Caco-2 (cell line): ENCODE measurements around the gene SBF1. TPM values are rescaled to one million over a fixed set of nuclear protein-coding genes. Genes with fewer than 3 reads are reported as not detected.

Source experiments
- BruUV-seq: library from RNA; stranded (reverse); fragments of 400-500 nt; replicated peaks from 2 replicates; lab custom pipeline; 2021; lab: Mats Ljungman, UMichigan
- CTCF ChIA-PET: fragments of 300-600 bp; sonication (Branson Sonifier 250); formaldehyde crosslinking; loops from one replicate; lab custom pipeline; 2022; ENCODE audit warnings: antibody characterized with exemption; lab: Charles Lee
- POLR2A ChIA-PET: fragments of 300-600 bp; sonication (Branson Sonifier 250); formaldehyde crosslinking; loops from one replicate; lab custom pipeline; 2022; ENCODE audit warnings: antibody characterized with exemption; lab: Charles Lee
- DNase-seq, 2 experiments: peaks; one replicate each; pipeline versions ENCODE4 v3.0.0 to v3.0.0-alpha.2; 2020 to 2022
- H3K27me3 ChIP-seq: replicated peaks from 2 replicates; pipeline ENCODE4 v1.6.0; 2011; ENCODE audit warnings: low read length; ENCODE audit not compliant: control insufficient read depth, insufficient read depth
- H3K36me3 ChIP-seq: 2 replicates; pipeline ENCODE4 v1.5.1; 2011; ENCODE audit warnings: low read length; ENCODE audit not compliant: control insufficient read depth, insufficient read depth
- H3K4me1 ChIP-seq: fragments of 250-450 bp; sonication (Bioruptor Pico); 2 replicates; pipeline ENCODE4 v1.5.1; 2020; ENCODE audit warnings: mild to moderate bottlenecking
- H3K4me3 ChIP-seq: 2 replicates; pipeline ENCODE4 v1.5.1; 2011; ENCODE audit warnings: low read depth, mild to moderate bottlenecking, control low read depth, low read length
- H3K9me3 ChIP-seq: fragments of 250-450 bp; sonication (Bioruptor Pico); 2 replicates; pipeline ENCODE4 v1.5.1; 2020; ENCODE audit warnings: mild to moderate bottlenecking, moderate library complexity
- H3K27ac Mint-ChIP-seq: one replicate; pipeline ENCODE4 v1.8.0; 2022; ENCODE audit warnings: mixed read lengths; ENCODE audit not compliant: unreplicated experiment
- H3K27me3 Mint-ChIP-seq: one replicate; pipeline ENCODE4 v1.8.0; 2022; ENCODE audit warnings: mixed read lengths; ENCODE audit not compliant: insufficient read depth, unreplicated experiment
- H3K36me3 Mint-ChIP-seq: one replicate; pipeline ENCODE4 v1.8.0; 2022; ENCODE audit warnings: mild to moderate bottlenecking, mixed read lengths; ENCODE audit not compliant: insufficient read depth, unreplicated experiment
- H3K4me1 Mint-ChIP-seq: one replicate; pipeline ENCODE4 v1.8.0; 2022; ENCODE audit warnings: low read depth, mixed read lengths; ENCODE audit not compliant: unreplicated experiment
- H3K4me3 Mint-ChIP-seq: one replicate; pipeline ENCODE4 v1.8.0; 2022; ENCODE audit warnings: mild to moderate bottlenecking, moderate library complexity, mixed read lengths; ENCODE audit not compliant: unreplicated experiment
- H3K9me3 Mint-ChIP-seq: one replicate; pipeline ENCODE4 v1.8.0; 2022; ENCODE audit warnings: mixed read lengths; ENCODE audit not compliant: unreplicated experiment
- intact Hi-C: fragments of 100-400 bp; cut with micrococcal nuclease; formaldehyde crosslinking; loops from one replicate; pipeline ENCODE4 v1.10.0; 2022; ENCODE audit not compliant: unreplicated experiment
- total RNA-seq: library from RNA; stranded (reverse); gene quantifications from 2 replicates; pipeline ENCODE4 v1.2.3, GENCODE V29; 2022
- TF ChIP-seq, protein P1 (sequence below), 2 experiments: fragments of 200-600 bp in 1 of 2; IDR thresholded peaks; 1 replicate in 1 of 2; 2 replicates in 1 of 2; pipeline versions ENCODE4 v1.5.1 to v1.8.0; 2011 to 2022; ENCODE audit warnings: antibody characterized with exemption in 1 of 2, control low read depth in 1 of 2, inconsistent platforms in 1 of 2, low read depth in 1 of 2, low read length in 1 of 2, mild to moderate bottlenecking in 1 of 2, moderate library complexity in 1 of 2; ENCODE audit not compliant: insufficient read depth in 1 of 2, severe bottlenecking in 1 of 2, unreplicated experiment in 1 of 2

SBF1 gene
- total RNA-seq, 1 experiment from 2014 or later: 82.8 TPM

DNA sequence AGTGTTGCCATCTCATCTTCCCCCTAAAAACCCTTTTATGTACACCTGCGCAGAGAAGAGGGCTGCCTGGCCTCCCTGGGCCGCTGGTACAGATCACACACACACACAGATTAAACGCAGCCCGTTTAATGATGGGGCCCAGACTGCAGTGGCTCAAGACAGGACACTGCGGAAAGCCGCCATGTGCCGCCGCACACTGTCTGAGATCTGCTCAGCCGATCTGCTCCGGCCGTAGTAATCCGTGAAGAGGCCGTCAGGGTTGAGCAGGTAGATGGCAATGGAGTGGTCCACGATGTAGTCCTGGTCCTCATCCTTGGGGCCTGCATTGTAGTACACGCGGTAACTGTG, 48.6 kb upstream of the SBF1 start:
- POLR2A ChIA-PET: no interaction called here
- Histone ChIP-seq H3K36me3 (no peaks in the 10 kb centered on the region), H3K4me3 (no peak overlapping the region), H3K4me1 (peaks cover 17% of the 10 kb centered on the region), H3K9me3 (no peaks in the 10 kb centered on the region), H3K27me3 (no peaks in the 10 kb centered on the region)
- H3K4me3 Mint-ChIP-seq: peak overlapping the region; percentile 89
- H3K4me1 Mint-ChIP-seq: peaks cover 14% of the 10 kb centered on the region
- CTCF ChIA-PET: interaction anchor here (3.2 kb wide), 1 partner anchor 40 kb away, joined by 43 read pairs; the partner anchor contains the start of gene SYCE3
- H3K9me3 Mint-ChIP-seq: no peaks in the 10 kb centered on the region
- intact Hi-C loops: no loop called here
- no peaks in the 10 kb centered on the region for H3K27me3 Mint-ChIP-seq
- DNase-seq: no peak
- TF ChIP-seq, protein P1, sequence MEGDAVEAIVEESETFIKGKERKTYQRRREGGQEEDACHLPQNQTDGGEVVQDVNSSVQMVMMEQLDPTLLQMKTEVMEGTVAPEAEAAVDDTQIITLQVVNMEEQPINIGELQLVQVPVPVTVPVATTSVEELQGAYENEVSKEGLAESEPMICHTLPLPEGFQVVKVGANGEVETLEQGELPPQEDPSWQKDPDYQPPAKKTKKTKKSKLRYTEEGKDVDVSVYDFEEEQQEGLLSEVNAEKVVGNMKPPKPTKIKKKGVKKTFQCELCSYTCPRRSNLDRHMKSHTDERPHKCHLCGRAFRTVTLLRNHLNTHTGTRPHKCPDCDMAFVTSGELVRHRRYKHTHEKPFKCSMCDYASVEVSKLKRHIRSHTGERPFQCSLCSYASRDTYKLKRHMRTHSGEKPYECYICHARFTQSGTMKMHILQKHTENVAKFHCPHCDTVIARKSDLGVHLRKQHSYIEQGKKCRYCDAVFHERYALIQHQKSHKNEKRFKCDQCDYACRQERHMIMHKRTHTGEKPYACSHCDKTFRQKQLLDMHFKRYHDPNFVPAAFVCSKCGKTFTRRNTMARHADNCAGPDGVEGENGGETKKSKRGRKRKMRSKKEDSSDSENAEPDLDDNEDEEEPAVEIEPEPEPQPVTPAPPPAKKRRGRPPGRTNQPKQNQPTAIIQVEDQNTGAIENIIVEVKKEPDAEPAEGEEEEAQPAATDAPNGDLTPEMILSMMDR (IDR thresholded peaks at IDR 0.05; ENCODE audit: insufficient read depth in 1 of 2, low read depth in 1 of 2, low read length in 1 of 2, severe bottlenecking in 1 of 2, unreplicated experiment in 1 of 2): no peak
- BruUV-seq: no TSS peak
- no peak overlapping the region for H3K27ac Mint-ChIP-seq
- H3K36me3 Mint-ChIP-seq: peaks cover 53% of the 10 kb centered on the region

DNA sequence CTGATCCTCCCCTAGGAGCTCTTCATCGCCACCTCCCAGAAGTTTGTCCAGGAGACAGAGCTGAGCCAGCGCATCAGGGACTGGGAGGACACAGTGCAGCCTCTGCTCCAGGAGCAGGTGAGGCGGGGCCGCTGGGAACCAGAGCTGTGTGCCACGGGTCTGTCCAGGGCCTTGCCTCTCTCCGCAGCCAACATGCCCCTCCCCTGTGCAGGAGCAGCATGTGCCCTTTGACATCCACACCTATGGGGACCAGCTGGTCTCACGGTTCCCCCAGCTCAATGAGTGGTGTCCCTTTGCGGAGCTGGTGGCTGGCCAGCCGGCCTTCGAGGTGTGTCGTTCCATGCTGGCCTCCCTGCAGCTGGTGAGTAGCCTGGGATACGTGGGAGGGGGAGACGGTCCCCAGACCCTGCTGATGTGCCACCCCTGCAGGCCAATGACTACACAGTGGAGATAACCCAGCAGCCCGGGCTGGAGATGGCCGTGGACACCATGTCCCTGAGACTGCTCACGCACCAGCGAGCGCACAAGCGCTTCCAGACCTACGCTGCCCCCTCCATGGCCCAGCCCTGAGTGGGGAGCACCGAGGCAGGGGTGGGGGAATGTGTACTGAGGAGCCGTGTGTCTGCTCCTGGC, 48.1 kb upstream of the SBF1 start:
- intact Hi-C loops: no loop called here
- peaks cover 14% of the 10 kb centered on the region for H3K4me1 Mint-ChIP-seq
- H3K4me3 Mint-ChIP-seq: peak overlapping the region; percentile 89
- BruUV-seq: TSS peak; percentile 16
- ChIA-PET POLR2A (no interaction called here), CTCF (no interaction called here)
- peaks cover 53% of the 10 kb centered on the region for H3K36me3 Mint-ChIP-seq
- Histone ChIP-seq H3K9me3 (no peaks in the 10 kb centered on the region), H3K36me3 (no peaks in the 10 kb centered on the region), H3K27me3 (no peaks in the 10 kb centered on the region), H3K4me1 (peaks cover 17% of the 10 kb centered on the region), H3K4me3 (no peak overlapping the region)
- H3K27ac Mint-ChIP-seq: no peak overlapping the region
- DNase-seq: peak in 1 of 2 experiments; percentile 38
- H3K9me3 Mint-ChIP-seq: no peaks in the 10 kb centered on the region
- TF ChIP-seq, protein P1 (IDR thresholded peaks at IDR 0.05; ENCODE audit: insufficient read depth in 1 of 2, low read depth in 1 of 2, low read length in 1 of 2, severe bottlenecking in 1 of 2, unreplicated experiment in 1 of 2): no peak
- no peaks in the 10 kb centered on the region for H3K27me3 Mint-ChIP-seq

DNA sequence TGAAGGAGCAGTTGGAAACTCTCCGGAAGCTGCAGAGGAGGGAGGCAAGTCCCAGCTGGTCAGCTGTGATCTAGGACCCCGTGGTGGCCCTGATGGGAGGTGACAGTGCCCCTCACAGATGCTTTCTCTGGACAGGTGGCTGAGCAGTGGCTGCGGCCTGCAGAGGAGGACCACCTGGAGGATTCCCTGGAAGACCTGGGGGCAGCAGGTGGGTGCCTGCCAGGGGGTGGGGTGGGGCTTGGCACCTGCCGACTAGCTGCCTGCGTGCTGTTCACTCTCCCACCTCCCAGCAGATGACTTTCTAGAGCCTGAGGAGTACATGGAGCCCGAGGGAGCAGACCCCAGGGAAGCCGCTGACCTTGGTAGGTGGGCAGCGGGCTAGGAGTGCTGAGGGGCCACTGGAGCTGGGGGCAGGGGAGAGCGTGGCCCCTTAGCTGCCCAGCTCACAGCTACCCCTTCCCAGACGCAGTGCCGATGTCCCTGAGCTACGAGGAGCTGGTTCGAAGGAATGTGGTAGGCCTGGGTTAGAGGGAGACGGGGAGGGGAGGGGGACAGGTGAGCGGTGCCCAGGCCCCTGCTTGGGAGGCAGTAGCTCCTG, 47.5 kb upstream of the SBF1 start:
- Histone ChIP-seq H3K4me1 (peaks cover 17% of the 10 kb centered on the region), H3K4me3 (no peak overlapping the region), H3K9me3 (no peaks in the 10 kb centered on the region), H3K27me3 (no peaks in the 10 kb centered on the region), H3K36me3 (no peaks in the 10 kb centered on the region)
- no peak overlapping the region for H3K4me3 Mint-ChIP-seq
- POLR2A ChIA-PET: no interaction called here
- no peaks in the 10 kb centered on the region for H3K9me3 Mint-ChIP-seq
- intact Hi-C loops: no loop called here
- TF ChIP-seq, protein P1 (IDR thresholded peaks at IDR 0.05; ENCODE audit: insufficient read depth in 1 of 2, low read depth in 1 of 2, low read length in 1 of 2, severe bottlenecking in 1 of 2, unreplicated experiment in 1 of 2): no peak
- no peaks in the 10 kb centered on the region for H3K27me3 Mint-ChIP-seq
- peaks cover 14% of the 10 kb centered on the region for H3K4me1 Mint-ChIP-seq
- no peak overlapping the region for H3K27ac Mint-ChIP-seq
- CTCF ChIA-PET: no interaction called here
- H3K36me3 Mint-ChIP-seq: peaks cover 59% of the 10 kb centered on the region
- DNase-seq: no peak
- no TSS peak for BruUV-seq
